GM12878 (cell line): ENCODE measurements around the gene COLQ. TPM values are rescaled to one million over a fixed set of nuclear protein-coding genes. Genes with fewer than 3 reads are reported as not detected.

Experiments
- ATAC-seq: fragments of 200-7000 bp; cut with Tn5 transposase; 3 replicates; pipeline ENCODE4 v1.9.1; 2020; ENCODE audit warnings: mild to moderate bottlenecking, moderate library complexity
- BruUV-seq: library from RNA; stranded (reverse); fragments of 400-500 nt; replicated peaks from 2 replicates; lab custom pipeline; 2021; lab: Mats Ljungman, UMichigan
- CTCF ChIA-PET: fragments of 300-600 bp; sonication (Branson Sonifier 250); formaldehyde crosslinking; extraction: SDS; loops from one replicate; lab custom pipeline; 2021; ENCODE audit warnings: inconsistent platforms; lab: Yijun Ruan, JAX
- POLR2A ChIA-PET: fragments of 350-600 bp; formaldehyde crosslinking; extraction: SDS; loops from one replicate; lab custom pipeline; 2021; ENCODE audit warnings: inconsistent platforms; lab: Charles Lee
- RAD21 ChIA-PET: fragments of 300-600 bp; sonication (Branson Sonifier 250); formaldehyde crosslinking; loops from one replicate; lab custom pipeline; 2023; ENCODE audit warnings: antibody characterized with exemption; ENCODE audit not compliant: unreplicated experiment; lab: Charles Lee
- SMC1A ChIA-PET: fragments of 300-600 bp; sonication (Branson Sonifier 250); formaldehyde crosslinking; loops from one replicate; lab custom pipeline; 2023; ENCODE audit not compliant: unreplicated experiment, uncharacterized antibody; lab: Charles Lee
- DNase-seq: peaks from one replicate; pipeline ENCODE4 v3.0.0-alpha.2; 2011; ENCODE audit warnings: low read depth, low spot score
- FAIRE-seq: peaks from 3 replicates; lab custom pipeline; 2011; peaks lifted over from hg19 to GRCh38; lab: Jason Lieb, UNC
- H2AFZ ChIP-seq: 2 replicates; pipeline ENCODE4 v1.6.0; 2011; ENCODE audit warnings: low read depth, low read length, control low read depth; ENCODE audit not compliant: control insufficient read depth
- H3K27ac ChIP-seq: 2 replicates; pipeline ENCODE4 v1.5.1; 2011; ENCODE audit warnings: control low read depth; ENCODE audit not compliant: control insufficient read depth, insufficient read depth
- H3K27me3 ChIP-seq, 2 experiments: replicated peaks in 1 of 2; 2 replicates each; pipeline versions ENCODE4 v1.6.0 to v1.6.1; 2011; ENCODE audit warnings: low read length in 1 of 2; ENCODE audit not compliant: control insufficient read depth in 2 of 2, insufficient read depth in 2 of 2
- H3K36me3 ChIP-seq, 2 experiments: 2 replicates each; pipeline ENCODE4 v1.5.1; 2011; ENCODE audit warnings: low read length in 1 of 2; ENCODE audit not compliant: control insufficient read depth in 2 of 2, insufficient read depth in 2 of 2
- H3K4me1 ChIP-seq: 2 replicates; pipeline ENCODE4 v1.6.1; 2011; ENCODE audit warnings: mild to moderate bottlenecking, low read length, moderate library complexity, mixed read lengths; ENCODE audit not compliant: control insufficient read depth, insufficient read depth
- H3K4me2 ChIP-seq: 2 replicates; pipeline ENCODE4 v1.6.0; 2011; ENCODE audit warnings: control low read depth; ENCODE audit not compliant: control insufficient read depth, insufficient read depth
- H3K4me3 ChIP-seq: fragments of 200-600 bp; sonication (generic); 2 replicates; pipeline ENCODE4 v1.5.1; 2016
- H3K79me2 ChIP-seq: 2 replicates; pipeline ENCODE4 v1.6.0; 2011; ENCODE audit warnings: low read length; ENCODE audit not compliant: control insufficient read depth, insufficient read depth
- H3K9ac ChIP-seq: 2 replicates; pipeline ENCODE4 v1.8.0; 2011; ENCODE audit warnings: low read length, control low read depth, mixed read lengths; ENCODE audit not compliant: control insufficient read depth, insufficient read depth
- H3K9me3 ChIP-seq: replicated peaks from 3 replicates; pipeline ENCODE4 v1.5.1; 2011; ENCODE audit warnings: mild to moderate bottlenecking, low read length; ENCODE audit not compliant: control insufficient read depth, insufficient read depth
- H4K20me1 ChIP-seq: 2 replicates; pipeline ENCODE4 v1.6.0; 2011; ENCODE audit not compliant: control insufficient read depth, insufficient read depth
- ATF7 ChIP-seq: fragments of 450-650 bp; IDR thresholded peaks from 2 replicates; pipeline ENCODE4 v1.6.1; 2016; ENCODE audit warnings: low read depth, mild to moderate bottlenecking
- CBX3 ChIP-seq: fragments of 200-600 bp; sonication (generic); IDR thresholded peaks from 2 replicates; pipeline ENCODE4 v1.6.1; 2016; ENCODE audit warnings: low read depth, borderline replicate concordance
- CHD4 ChIP-seq: fragments of 200-600 bp; sonication (generic); IDR thresholded peaks from 2 replicates; pipeline ENCODE4 v1.6.1; 2016; ENCODE audit warnings: mild to moderate bottlenecking
- ETV6 ChIP-seq, 2 experiments: fragments of 450-650 bp in 1 of 2; IDR thresholded peaks in 1 of 2; conservative IDR thresholded peaks in 1 of 2; 2 replicates each; pipeline ENCODE4 v1.6.1; 2014; ENCODE audit warnings: antibody characterized with exemption in 1 of 2, borderline replicate concordance in 1 of 2, low read depth in 1 of 2, mild to moderate bottlenecking in 1 of 2, moderate library complexity in 1 of 2
- HCFC1 ChIP-seq: fragments of 150-350 bp; IDR thresholded peaks from 2 replicates; pipeline ENCODE4 v1.6.1; 2014; ENCODE audit warnings: low read length
- MAX ChIP-seq: IDR thresholded peaks from 2 replicates; pipeline ENCODE4 v1.6.1; 2012; ENCODE audit warnings: low read depth, low read length, improper control_type of control experiment
- MYB ChIP-seq: fragments of 150-350 bp; IDR thresholded peaks from 2 replicates; pipeline ENCODE4 v1.6.1; 2014; ENCODE audit warnings: mild to moderate bottlenecking, low read depth, low read length, borderline replicate concordance
- NFYB ChIP-seq: IDR thresholded peaks from 2 replicates; pipeline ENCODE4 v1.6.1; 2011; ENCODE audit warnings: low read depth, mild to moderate bottlenecking, low read length, improper control_type of control experiment, moderate library complexity; ENCODE audit not compliant: insufficient read depth
- PAX8 ChIP-seq: fragments of 450-650 bp; IDR thresholded peaks from 2 replicates; pipeline ENCODE4 v1.6.1; 2017; ENCODE audit warnings: mild to moderate bottlenecking, moderate library complexity
- POU2F2 ChIP-seq: IDR thresholded peaks from 3 replicates; pipeline ENCODE4 v1.6.1; 2011; ENCODE audit warnings: low read depth, mild to moderate bottlenecking, low read length, borderline replicate concordance
- RAD51 ChIP-seq: fragments of 450-650 bp; IDR thresholded peaks from 2 replicates; pipeline ENCODE4 v1.6.1; 2016; ENCODE audit warnings: moderate library complexity, mild to moderate bottlenecking, inconsistent platforms
- RELA ChIP-seq: fragments of 450-650 bp; IDR thresholded peaks from 2 replicates; pipeline ENCODE4 v1.8.0; 2014; ENCODE audit warnings: borderline replicate concordance; ENCODE audit not compliant: partially characterized antibody
- SIN3A ChIP-seq: IDR thresholded peaks from 2 replicates; pipeline ENCODE4 v1.6.1; 2012; ENCODE audit warnings: low read depth, low read length, improper control_type of control experiment
- SP1 ChIP-seq: IDR thresholded peaks from one replicate; pipeline ENCODE4 v1.6.1; 2011; ENCODE audit warnings: low read depth, low read length
- ZNF217 ChIP-seq: fragments of 450-650 bp; IDR thresholded peaks from 2 replicates; pipeline ENCODE4 v1.6.1; 2017; ENCODE audit warnings: antibody characterized with exemption, mild to moderate bottlenecking
- ZNF24 ChIP-seq: fragments of 450-650 bp; IDR thresholded peaks from 2 replicates; pipeline ENCODE4 v1.6.1; 2017; ENCODE audit warnings: antibody characterized with exemption, mild to moderate bottlenecking
- ZNF384 ChIP-seq: IDR thresholded peaks from 2 replicates; pipeline ENCODE4 v1.6.1; 2012; ENCODE audit warnings: low read depth, mild to moderate bottlenecking, low read length, improper control_type of control experiment, borderline replicate concordance
- WGBS: methylation state at CpG from one replicate; pipeline ENCODE4 v1.1.6; 2016; ENCODE audit warnings: low lambda C conversion rate; ENCODE audit not compliant: insufficient replicate concordance, insufficient coverage; ENCODE audit errors: missing lambda C conversion rate; 5-methylcytosine and 5-hydroxymethylcytosine counted together
- in situ Hi-C: fragments of 300-500 bp; cut with MboI; formaldehyde crosslinking; loops from 9 replicates; pipeline ENCODE4 v1.14.3; 2018; ENCODE audit warnings: mixed read lengths
- intact Hi-C: fragments of 100-400 bp; cut with micrococcal nuclease; formaldehyde crosslinking; loops from one replicate; pipeline ENCODE4 v1.14.2; 2022; ENCODE audit not compliant: unreplicated experiment
- polyA plus RNA-seq, 11 experiments: library from polyadenylated mRNA; depleted of rRNA in 4 of 11; unstranded in 6 of 11; stranded (reverse) in 5 of 11; fragments of >200 nt; fragmentation: Nextera tagmentation in 4 of 11; fragmentation: Illumina TruSeq in 1 of 11; extraction: Ambion mirVana in 4 of 11; extraction: Trizol in 1 of 11; gene quantifications; 1 replicate in 1 of 11; 2 replicates in 10 of 11; pipeline versions ENCODE4 v1.2.1 to v1.2.3, GENCODE V29; 2011 to 2016; ENCODE audit warnings: inconsistent platforms in 2 of 11, missing spikeins in 2 of 11, low read depth in 1 of 11
- total RNA-seq, 4 experiments: library from RNA; depleted of rRNA in 3 of 4; stranded (reverse); fragments of >200 nt in 3 of 4; fragmentation: Illumina TruSeq in 1 of 4; extraction: Trizol in 1 of 4; gene quantifications; 2 replicates each; pipeline versions ENCODE4 v1.2.1 to v1.2.3, GENCODE V29; 2013 to 2021
- TF ChIP-seq, protein P1 (sequence below): IDR thresholded peaks from 2 replicates; pipeline ENCODE4 v1.6.1; 2012; ENCODE audit warnings: improper control_type of control experiment, low read depth, low read length; ENCODE audit not compliant: insufficient replicate concordance
- TF ChIP-seq, protein P2 (sequence below): fragments of 150-350 bp; IDR thresholded peaks from 2 replicates; pipeline ENCODE4 v1.6.1; 2014; ENCODE audit warnings: mild to moderate bottlenecking, low read depth, low read length

The COLQ gene
- total and polyA plus RNA-seq, 10 of the 15 experiments (the other 5 are each of a cell fraction or from before 2014, with no cell fraction given): 0.13 to 2.7 (median 0.70) TPM

DNA sequence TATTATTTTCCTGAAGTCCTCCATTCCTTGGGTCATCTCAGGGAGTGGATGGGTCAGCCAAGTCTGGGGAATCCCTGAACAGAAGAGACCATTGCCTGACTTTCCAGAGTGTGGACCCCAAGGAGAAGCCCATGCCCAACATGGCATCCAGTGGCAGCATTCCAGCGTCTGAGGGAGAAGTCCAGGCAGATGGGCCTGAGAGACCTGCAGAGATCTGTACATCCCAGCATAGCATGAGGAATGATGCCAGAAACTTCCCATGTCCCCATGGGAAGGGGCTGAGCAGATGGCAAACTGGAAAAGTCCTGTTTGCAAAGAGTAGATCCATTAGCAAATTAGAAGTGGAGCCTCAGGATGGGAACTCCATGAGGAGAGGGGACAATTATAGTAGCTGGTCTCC is 17.6 kb upstream of the COLQ start (continued):
- no peak for TF ChIP-seq HCFC1
- TF ChIP-seq POU2F2: no peak
- no peak for TF ChIP-seq CHD4
- TF ChIP-seq CBX3: no peak
- TF ChIP-seq RAD51: no peak
- TF ChIP-seq, all 136 proteins: peak for 0

DNA sequence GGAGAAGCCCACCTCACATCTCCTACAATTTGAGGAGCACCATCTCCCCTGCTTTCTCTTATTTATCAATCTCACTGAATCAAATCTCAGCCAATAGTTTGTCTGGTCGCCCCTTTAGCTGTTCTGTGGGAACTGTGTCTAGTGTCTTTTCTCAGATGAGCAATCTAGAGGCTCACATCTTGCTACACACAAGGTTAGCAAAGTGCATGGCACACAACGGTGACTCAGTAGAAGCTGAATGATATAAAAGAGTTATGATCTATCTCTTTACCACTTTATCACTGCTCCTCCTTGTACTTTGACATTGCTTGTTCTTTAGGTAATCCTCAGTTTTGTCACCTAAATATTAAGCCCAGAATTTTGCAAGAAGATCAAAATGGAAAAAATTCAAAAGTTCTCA is 16.8 kb upstream of the COLQ start:
- Histone ChIP-seq H3K4me1 (no peaks in the 10 kb centered on the region), H3K9me3 (no peaks in the 10 kb centered on the region), H3K27ac (no peak overlapping the region), H3K4me2 (no peak overlapping the region), H2AFZ (no peak overlapping the region), H3K4me3 (no peak overlapping the region), H3K9ac (no peak overlapping the region), H3K79me2 (no peaks in the 10 kb centered on the region), H3K36me3 (no peaks in the 10 kb centered on the region), H3K27me3 (no peaks in the 10 kb centered on the region), H4K20me1 (no peaks in the 10 kb centered on the region)
- no peak for FAIRE-seq
- WGBS: 67% methylated on average over 2 of the region's 2 CpGs
- ChIA-PET SMC1A (no interaction called here), POLR2A (no interaction called here), CTCF (interaction anchor here (1.8 kb wide), 1 partner anchor 11 kb away, joined by 7 read pairs; no protein-coding TSS in a partner anchor), RAD21 (no interaction called here)
- BruUV-seq: no TSS peak
- ATAC-seq: no peak
- intact Hi-C loops (no loop called here), in situ Hi-C loops (no loop called here)
- DNase-seq: no peak
- TF ChIP-seq MAX: no peak
- no peak for TF ChIP-seq SIN3A
- no peak for TF ChIP-seq NFYB
- TF ChIP-seq PAX8: no peak
- TF ChIP-seq ZNF24: no peak
- TF ChIP-seq MYB: no peak
- no peak for TF ChIP-seq ZNF384
- TF ChIP-seq SP1: no peak
- no peak for TF ChIP-seq RAD51
- no peak for TF ChIP-seq RELA
- TF ChIP-seq, protein P1, sequence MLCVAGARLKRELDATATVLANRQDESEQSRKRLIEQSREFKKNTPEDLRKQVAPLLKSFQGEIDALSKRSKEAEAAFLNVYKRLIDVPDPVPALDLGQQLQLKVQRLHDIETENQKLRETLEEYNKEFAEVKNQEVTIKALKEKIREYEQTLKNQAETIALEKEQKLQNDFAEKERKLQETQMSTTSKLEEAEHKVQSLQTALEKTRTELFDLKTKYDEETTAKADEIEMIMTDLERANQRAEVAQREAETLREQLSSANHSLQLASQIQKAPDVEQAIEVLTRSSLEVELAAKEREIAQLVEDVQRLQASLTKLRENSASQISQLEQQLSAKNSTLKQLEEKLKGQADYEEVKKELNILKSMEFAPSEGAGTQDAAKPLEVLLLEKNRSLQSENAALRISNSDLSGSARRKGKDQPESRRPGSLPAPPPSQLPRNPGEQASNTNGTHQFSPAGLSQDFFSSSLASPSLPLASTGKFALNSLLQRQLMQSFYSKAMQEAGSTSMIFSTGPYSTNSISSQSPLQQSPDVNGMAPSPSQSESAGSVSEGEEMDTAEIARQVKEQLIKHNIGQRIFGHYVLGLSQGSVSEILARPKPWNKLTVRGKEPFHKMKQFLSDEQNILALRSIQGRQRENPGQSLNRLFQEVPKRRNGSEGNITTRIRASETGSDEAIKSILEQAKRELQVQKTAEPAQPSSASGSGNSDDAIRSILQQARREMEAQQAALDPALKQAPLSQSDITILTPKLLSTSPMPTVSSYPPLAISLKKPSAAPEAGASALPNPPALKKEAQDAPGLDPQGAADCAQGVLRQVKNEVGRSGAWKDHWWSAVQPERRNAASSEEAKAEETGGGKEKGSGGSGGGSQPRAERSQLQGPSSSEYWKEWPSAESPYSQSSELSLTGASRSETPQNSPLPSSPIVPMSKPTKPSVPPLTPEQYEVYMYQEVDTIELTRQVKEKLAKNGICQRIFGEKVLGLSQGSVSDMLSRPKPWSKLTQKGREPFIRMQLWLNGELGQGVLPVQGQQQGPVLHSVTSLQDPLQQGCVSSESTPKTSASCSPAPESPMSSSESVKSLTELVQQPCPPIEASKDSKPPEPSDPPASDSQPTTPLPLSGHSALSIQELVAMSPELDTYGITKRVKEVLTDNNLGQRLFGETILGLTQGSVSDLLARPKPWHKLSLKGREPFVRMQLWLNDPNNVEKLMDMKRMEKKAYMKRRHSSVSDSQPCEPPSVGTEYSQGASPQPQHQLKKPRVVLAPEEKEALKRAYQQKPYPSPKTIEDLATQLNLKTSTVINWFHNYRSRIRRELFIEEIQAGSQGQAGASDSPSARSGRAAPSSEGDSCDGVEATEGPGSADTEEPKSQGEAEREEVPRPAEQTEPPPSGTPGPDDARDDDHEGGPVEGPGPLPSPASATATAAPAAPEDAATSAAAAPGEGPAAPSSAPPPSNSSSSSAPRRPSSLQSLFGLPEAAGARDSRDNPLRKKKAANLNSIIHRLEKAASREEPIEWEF: no peak
- no peak for TF ChIP-seq ATF7
- no peak for TF ChIP-seq ETV6 (conservative IDR thresholded peaks at IDR 0.05 in 1 of 2, IDR thresholded peaks at IDR 0.05 in 1 of 2; ENCODE audit: borderline replicate concordance in 1 of 2, low read depth in 1 of 2)
- TF ChIP-seq, protein P2, sequence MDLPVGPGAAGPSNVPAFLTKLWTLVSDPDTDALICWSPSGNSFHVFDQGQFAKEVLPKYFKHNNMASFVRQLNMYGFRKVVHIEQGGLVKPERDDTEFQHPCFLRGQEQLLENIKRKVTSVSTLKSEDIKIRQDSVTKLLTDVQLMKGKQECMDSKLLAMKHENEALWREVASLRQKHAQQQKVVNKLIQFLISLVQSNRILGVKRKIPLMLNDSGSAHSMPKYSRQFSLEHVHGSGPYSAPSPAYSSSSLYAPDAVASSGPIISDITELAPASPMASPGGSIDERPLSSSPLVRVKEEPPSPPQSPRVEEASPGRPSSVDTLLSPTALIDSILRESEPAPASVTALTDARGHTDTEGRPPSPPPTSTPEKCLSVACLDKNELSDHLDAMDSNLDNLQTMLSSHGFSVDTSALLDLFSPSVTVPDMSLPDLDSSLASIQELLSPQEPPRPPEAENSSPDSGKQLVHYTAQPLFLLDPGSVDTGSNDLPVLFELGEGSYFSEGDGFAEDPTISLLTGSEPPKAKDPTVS: no peak
- no peak for TF ChIP-seq ZNF217
